ENCODE data around the gene BATF3. TPM values are rescaled to one million over a fixed set of nuclear protein-coding genes. Genes with fewer than 3 reads are reported as not detected.

Gene BATF3
- total RNA-seq, 1 experiment from 2014 or later = 3.9 TPM

DNA sequence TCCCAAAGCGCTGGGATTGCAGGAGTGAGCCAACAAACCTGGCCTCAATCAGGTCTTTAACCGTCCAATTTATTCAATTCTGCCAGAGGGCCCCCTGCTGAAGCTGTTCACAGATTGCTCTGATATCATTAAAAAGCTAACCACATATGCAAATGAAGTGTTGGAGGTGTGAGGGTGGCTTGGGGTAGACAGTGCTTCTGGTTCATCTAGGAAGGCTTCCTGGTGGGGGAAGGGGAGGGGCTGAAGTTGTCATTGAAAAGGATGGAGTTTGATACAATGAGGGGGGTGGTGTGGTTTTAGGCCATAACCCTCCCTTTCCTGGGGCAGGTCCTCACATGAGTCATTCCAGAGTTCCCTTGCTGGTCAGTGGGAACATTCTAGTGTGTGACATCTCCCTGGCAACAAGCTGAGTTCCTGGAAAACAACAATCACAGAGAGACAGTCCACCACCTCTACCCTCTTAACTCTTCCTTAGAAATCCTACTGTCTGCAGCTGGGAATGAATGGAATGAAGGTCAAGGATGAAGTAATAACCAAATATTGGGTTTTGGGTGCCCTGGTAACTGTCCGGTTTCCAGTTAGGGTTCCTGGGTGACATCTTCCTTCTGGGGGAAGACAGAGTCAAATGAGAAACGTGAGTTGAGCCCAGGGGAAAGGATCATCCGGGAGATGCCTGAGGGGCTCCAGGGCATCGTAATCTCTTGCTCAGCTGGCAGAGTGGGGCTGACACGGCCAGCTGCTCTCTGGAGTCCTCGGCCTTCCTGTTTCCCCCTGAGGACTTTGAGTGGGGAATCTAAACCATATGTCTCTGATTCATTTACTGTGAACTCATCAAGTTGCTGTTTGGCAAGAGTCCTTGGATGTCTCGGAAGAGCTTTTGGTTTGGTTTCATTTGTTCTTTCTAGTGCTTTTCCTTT is 32.2 kb downstream of the BATF3 start:
- DNase-seq (ENCODE audit: low spot score) = no peak
- Mint-ChIP-seq H3K27ac (no peak overlapping the region; the same call in 1 of the 2 replicates), H3K27me3 (ENCODE audit: low read depth) (peaks cover 20% of the 10 kb centered on the region), H3K4me1 (peaks cover 32% of the 10 kb centered on the region), H3K36me3 (no peaks in the 10 kb centered on the region), H3K9me3 (no peaks in the 10 kb centered on the region), H3K4me3 (no peak overlapping the region)
- POLR2A ChIA-PET = no interaction called here
- no peak for TF ChIP-seq TEAD4 (CRISPR knock-in tag; IDR thresholded peaks at IDR 0.05)
- no peak for TF ChIP-seq RORB (CRISPR knock-in tag; IDR thresholded peaks at IDR 0.05)
- no peak for TF ChIP-seq CREM (CRISPR knock-in tag; IDR thresholded peaks at IDR 0.05)
- no peak for TF ChIP-seq KAT7 (CRISPR knock-in tag; IDR thresholded peaks at IDR 0.05; ENCODE audit: borderline replicate concordance)
- TF ChIP-seq, protein P1, sequence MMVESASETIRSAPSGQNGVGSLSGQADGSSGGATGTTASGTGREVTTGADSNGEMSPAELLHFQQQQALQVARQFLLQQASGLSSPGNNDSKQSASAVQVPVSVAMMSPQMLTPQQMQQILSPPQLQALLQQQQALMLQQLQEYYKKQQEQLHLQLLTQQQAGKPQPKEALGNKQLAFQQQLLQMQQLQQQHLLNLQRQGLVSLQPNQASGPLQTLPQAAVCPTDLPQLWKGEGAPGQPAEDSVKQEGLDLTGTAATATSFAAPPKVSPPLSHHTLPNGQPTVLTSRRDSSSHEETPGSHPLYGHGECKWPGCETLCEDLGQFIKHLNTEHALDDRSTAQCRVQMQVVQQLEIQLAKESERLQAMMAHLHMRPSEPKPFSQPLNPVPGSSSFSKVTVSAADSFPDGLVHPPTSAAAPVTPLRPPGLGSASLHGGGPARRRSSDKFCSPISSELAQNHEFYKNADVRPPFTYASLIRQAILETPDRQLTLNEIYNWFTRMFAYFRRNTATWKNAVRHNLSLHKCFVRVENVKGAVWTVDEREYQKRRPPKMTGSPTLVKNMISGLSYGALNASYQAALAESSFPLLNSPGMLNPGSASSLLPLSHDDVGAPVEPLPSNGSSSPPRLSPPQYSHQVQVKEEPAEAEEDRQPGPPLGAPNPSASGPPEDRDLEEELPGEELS (CRISPR knock-in tag; IDR thresholded peaks at IDR 0.05) = no peak
- TF ChIP-seq NR2C2 (CRISPR knock-in tag; IDR thresholded peaks at IDR 0.05) = no peak
- TF ChIP-seq NFATC4 (CRISPR knock-in tag; IDR thresholded peaks at IDR 0.05) = no peak
- no peak for TF ChIP-seq ELF4 (CRISPR knock-in tag; IDR thresholded peaks at IDR 0.05; ENCODE audit: low read depth)
- TF ChIP-seq, protein P2, sequence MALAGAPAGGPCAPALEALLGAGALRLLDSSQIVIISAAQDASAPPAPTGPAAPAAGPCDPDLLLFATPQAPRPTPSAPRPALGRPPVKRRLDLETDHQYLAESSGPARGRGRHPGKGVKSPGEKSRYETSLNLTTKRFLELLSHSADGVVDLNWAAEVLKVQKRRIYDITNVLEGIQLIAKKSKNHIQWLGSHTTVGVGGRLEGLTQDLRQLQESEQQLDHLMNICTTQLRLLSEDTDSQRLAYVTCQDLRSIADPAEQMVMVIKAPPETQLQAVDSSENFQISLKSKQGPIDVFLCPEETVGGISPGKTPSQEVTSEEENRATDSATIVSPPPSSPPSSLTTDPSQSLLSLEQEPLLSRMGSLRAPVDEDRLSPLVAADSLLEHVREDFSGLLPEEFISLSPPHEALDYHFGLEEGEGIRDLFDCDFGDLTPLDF (CRISPR knock-in tag; IDR thresholded peaks at IDR 0.05) = no peak
- no peak for TF ChIP-seq HMGA2 (CRISPR knock-in tag; IDR thresholded peaks at IDR 0.05)
- TF ChIP-seq MYBL2 (CRISPR knock-in tag; IDR thresholded peaks at IDR 0.05) = no peak
- TF ChIP-seq, protein P3, sequence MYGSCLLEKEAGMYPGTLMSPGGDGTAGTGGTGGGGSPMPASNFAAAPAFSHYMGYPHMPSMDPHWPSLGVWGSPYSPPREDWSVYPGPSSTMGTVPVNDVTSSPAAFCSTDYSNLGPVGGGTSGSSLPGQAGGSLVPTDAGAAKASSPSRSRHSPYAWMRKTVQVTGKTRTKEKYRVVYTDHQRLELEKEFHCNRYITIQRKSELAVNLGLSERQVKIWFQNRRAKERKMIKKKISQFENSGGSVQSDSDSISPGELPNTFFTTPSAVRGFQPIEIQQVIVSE (CRISPR knock-in tag; IDR thresholded peaks at IDR 0.05; ENCODE audit: borderline replicate concordance) = no peak
- TF ChIP-seq, protein P4, sequence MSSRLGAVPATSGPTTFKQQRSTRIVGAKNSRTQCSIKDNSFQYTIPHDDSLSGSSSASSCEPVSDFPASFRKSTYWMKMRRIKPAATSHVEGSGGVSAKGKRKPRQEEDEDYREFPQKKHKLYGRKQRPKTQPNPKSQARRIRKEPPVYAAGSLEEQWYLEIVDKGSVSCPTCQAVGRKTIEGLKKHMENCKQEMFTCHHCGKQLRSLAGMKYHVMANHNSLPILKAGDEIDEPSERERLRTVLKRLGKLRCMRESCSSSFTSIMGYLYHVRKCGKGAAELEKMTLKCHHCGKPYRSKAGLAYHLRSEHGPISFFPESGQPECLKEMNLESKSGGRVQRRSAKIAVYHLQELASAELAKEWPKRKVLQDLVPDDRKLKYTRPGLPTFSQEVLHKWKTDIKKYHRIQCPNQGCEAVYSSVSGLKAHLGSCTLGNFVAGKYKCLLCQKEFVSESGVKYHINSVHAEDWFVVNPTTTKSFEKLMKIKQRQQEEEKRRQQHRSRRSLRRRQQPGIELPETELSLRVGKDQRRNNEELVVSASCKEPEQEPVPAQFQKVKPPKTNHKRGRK (CRISPR knock-in tag; IDR thresholded peaks at IDR 0.05; ENCODE audit: borderline replicate concordance) = no peak
- TF ChIP-seq MXD4 (CRISPR knock-in tag; IDR thresholded peaks at IDR 0.05; ENCODE audit: borderline replicate concordance) = no peak
- no peak for TF ChIP-seq TP53 (CRISPR knock-in tag; IDR thresholded peaks at IDR 0.05)
- TF ChIP-seq NR3C1 (CRISPR knock-in tag; conservative IDR thresholded peaks at IDR 0.05; ENCODE audit: low read depth) = no peak
- TF ChIP-seq FOXK1 (CRISPR knock-in tag; IDR thresholded peaks at IDR 0.05) = no peak
- no peak for ATAC-seq
- CTCF ChIA-PET = interaction anchor here (0.6 to 2.0 kb wide), 8 partner anchors 16 to 211 kb away, joined by 3 to 11 read pairs (median 6); partner anchors contain the start of gene BATF3

DNA sequence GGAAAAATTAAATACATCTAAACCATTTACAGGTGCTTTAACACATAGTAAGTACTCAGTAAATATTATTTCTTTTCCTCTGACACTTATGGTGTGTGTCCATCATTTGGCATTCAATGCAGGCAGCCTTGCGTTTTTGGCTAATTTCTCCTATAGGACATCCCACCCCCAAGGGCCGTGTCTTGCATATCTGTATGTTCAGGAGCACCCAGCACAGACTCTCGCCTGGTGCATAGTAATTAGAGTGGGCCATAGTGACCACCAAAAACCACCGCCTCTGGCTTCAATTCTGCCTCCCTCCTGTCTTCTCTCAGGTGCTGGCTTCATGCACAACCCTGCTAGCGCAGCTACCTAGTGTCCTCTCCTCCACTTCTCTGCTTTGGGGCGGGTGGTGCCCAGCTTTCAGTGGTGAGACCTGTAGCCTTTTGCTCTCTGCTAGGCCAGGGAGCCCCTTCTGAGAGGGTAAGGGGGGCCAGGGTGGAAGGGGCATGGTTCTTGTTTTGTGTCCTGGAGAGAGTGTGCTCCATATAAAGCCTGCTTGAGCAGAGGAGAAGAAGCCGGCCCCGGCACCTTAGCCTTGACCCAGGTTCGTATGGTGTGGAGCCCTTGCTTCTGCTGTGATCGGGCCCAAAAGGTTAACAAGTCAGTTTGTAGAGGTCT is 33.4 kb downstream of the BATF3 start:
- ChIA-PET CTCF (interaction anchor here (1.3 to 2.4 kb wide), 21 partner anchors 8 to 211 kb away, joined by 3 to 47 read pairs (median 9); partner anchors contain the start of gene BATF3), POLR2A (interaction anchor here (1.2 kb wide), 1 partner anchor 55 kb away, joined by 3 read pairs; no protein-coding TSS in a partner anchor)
- H3K4me3 Mint-ChIP-seq = peak overlapping the region; percentile 81

More for the DNA sequence above, 33.4 kb downstream of the BATF3 start:
- no peak for ATAC-seq
- peaks cover 22% of the 10 kb centered on the region for H3K4me1 Mint-ChIP-seq
- H3K27ac Mint-ChIP-seq = no peak overlapping the region
- H3K36me3 Mint-ChIP-seq = no peaks in the 10 kb centered on the region
- H3K27me3 Mint-ChIP-seq (ENCODE audit: low read depth) = peaks cover 28% of the 10 kb centered on the region
- DNase-seq (ENCODE audit: low spot score) = no peak
- no peak for TF ChIP-seq TP53 (CRISPR knock-in tag; IDR thresholded peaks at IDR 0.05)
- no peak for TF ChIP-seq ELF4 (CRISPR knock-in tag; IDR thresholded peaks at IDR 0.05; ENCODE audit: low read depth)
- no peak for TF ChIP-seq ZNF423 (CRISPR knock-in tag; IDR thresholded peaks at IDR 0.05)
- TF ChIP-seq, protein P5, sequence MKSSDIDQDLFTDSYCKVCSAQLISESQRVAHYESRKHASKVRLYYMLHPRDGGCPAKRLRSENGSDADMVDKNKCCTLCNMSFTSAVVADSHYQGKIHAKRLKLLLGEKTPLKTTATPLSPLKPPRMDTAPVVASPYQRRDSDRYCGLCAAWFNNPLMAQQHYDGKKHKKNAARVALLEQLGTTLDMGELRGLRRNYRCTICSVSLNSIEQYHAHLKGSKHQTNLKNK (CRISPR knock-in tag; IDR thresholded peaks at IDR 0.05) = no peak
- TF ChIP-seq, protein P6, sequence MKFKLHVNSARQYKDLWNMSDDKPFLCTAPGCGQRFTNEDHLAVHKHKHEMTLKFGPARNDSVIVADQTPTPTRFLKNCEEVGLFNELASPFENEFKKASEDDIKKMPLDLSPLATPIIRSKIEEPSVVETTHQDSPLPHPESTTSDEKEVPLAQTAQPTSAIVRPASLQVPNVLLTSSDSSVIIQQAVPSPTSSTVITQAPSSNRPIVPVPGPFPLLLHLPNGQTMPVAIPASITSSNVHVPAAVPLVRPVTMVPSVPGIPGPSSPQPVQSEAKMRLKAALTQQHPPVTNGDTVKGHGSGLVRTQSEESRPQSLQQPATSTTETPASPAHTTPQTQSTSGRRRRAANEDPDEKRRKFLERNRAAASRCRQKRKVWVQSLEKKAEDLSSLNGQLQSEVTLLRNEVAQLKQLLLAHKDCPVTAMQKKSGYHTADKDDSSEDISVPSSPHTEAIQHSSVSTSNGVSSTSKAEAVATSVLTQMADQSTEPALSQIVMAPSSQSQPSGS (CRISPR knock-in tag; IDR thresholded peaks at IDR 0.05; ENCODE audit: borderline replicate concordance, low read depth) = no peak
- TF ChIP-seq, protein P7, sequence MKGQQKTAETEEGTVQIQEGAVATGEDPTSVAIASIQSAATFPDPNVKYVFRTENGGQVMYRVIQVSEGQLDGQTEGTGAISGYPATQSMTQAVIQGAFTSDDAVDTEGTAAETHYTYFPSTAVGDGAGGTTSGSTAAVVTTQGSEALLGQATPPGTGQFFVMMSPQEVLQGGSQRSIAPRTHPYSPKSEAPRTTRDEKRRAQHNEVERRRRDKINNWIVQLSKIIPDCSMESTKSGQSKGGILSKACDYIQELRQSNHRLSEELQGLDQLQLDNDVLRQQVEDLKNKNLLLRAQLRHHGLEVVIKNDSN (CRISPR knock-in tag; IDR thresholded peaks at IDR 0.05) = no peak
- no peak for TF ChIP-seq ZBTB21 (CRISPR knock-in tag; IDR thresholded peaks at IDR 0.05; ENCODE audit: borderline replicate concordance)
- no peak for TF ChIP-seq ZNF121 (CRISPR knock-in tag; IDR thresholded peaks at IDR 0.05)
- no peak for TF ChIP-seq TEAD1 (CRISPR knock-in tag; IDR thresholded peaks at IDR 0.05)
- peaks cover 5% of the 10 kb centered on the region; the same call in 1 of the 2 replicates for H3K9me3 Mint-ChIP-seq
